HL-60 (cell line): ENCODE measurements around the gene STK17B.

Source experiments
- CTCF ChIP-seq: IDR thresholded peaks from one replicate; pipeline ENCODE4 v1.5.1; 2011; ENCODE audit warnings: low read length, control low read depth, inconsistent platforms; ENCODE audit not compliant: insufficient read depth
- POLR2AphosphoS5 ChIP-seq: IDR thresholded peaks from 2 replicates; pipeline ENCODE4 v1.6.1; 2012; ENCODE audit warnings: low read depth
- REST ChIP-seq: IDR thresholded peaks from 2 replicates; pipeline ENCODE4 v1.6.1; 2012; ENCODE audit warnings: low read depth; ENCODE audit not compliant: insufficient replicate concordance

GRCh38 chr2:196168181-196168580, 3.2 kb downstream of the STK17B start:
- TF ChIP-seq CTCF = no peak
- no peak for TF ChIP-seq REST
- no peak for TF ChIP-seq POLR2AphosphoS5
